ENCODE results near the gene SLC28A1. TPM values are rescaled to one million over a fixed set of nuclear protein-coding genes. Genes with fewer than 3 reads are reported as not detected.

The SLC28A1 gene
- total RNA-seq, 1 experiment from 2014 or later: not detected

GRCh38 chr15:84976746-84977345 lies 92.4 kb downstream of the SLC28A1 start:
- intact Hi-C loops (cut with micrococcal nuclease; ENCODE audit: unreplicated experiment): no loop called here
- BruUV-seq (replicated peaks): no TSS peak
- CTCF ChIA-PET: no interaction called here
- H3K4me3 ChIP-seq (ENCODE audit: low read depth in 2 of 2, low read length in 2 of 2): no peak overlapping the region
- DNase-seq (ENCODE audit: low read depth, low spot score) (no peak), ATAC-seq (no peak)
- in situ Hi-C loops (cut with HindIII; ENCODE audit: low pct_unique_long_range_greater_than_20kb, low sequenced_read_pairs): no loop called here
- H3K36me3 ChIP-seq (ENCODE audit: control insufficient read depth, insufficient read depth, low read length): no peaks in the 10 kb centered on the region; the same call in 1 of the 2 replicates
- H3K4me1 ChIP-seq (ENCODE audit: control insufficient read depth, insufficient read depth, low read length): peaks cover 9% of the 10 kb centered on the region
- H3K27ac ChIP-seq (ENCODE audit: low read length): no peak overlapping the region
- no peaks in the 10 kb centered on the region for H3K27me3 ChIP-seq (ENCODE audit: control insufficient read depth, insufficient read depth, low read length)
- POLR2A ChIA-PET: no interaction called here
- no peaks in the 10 kb centered on the region for H3K9me3 ChIP-seq (ENCODE audit: control insufficient read depth, insufficient read depth, low read depth, low read length)
- TF ChIP-seq TCF7L2 (IDR thresholded peaks at IDR 0.05; ENCODE audit: low read depth, low read length) (no peak), POLR2AphosphoS5 (IDR thresholded peaks at IDR 0.05; ENCODE audit: low read depth, low read length) (no peak), REST (IDR thresholded peaks at IDR 0.05; ENCODE audit: insufficient read depth in 1 of 2, low read depth in 2 of 2, low read length in 1 of 2) (no peak), SIN3A (IDR thresholded peaks at IDR 0.05; ENCODE audit: borderline replicate concordance, insufficient read depth, low read depth, low read length) (no peak), CTCF (IDR thresholded peaks at IDR 0.05) (no peak)

GRCh38 chr15:84979651-84980050 lies 95.2 kb downstream of the SLC28A1 start:
- ATAC-seq (no peak), DNase-seq (ENCODE audit: low read depth, low spot score) (no peak)
- no TSS peak for BruUV-seq (replicated peaks)
- peak overlapping the region; percentile 84 for H3K27ac ChIP-seq (ENCODE audit: low read length)
- no peaks in the 10 kb centered on the region; the same call in 1 of the 2 replicates for H3K36me3 ChIP-seq (ENCODE audit: control insufficient read depth, insufficient read depth, low read length)
- peaks cover 26% of the 10 kb centered on the region for H3K4me1 ChIP-seq (ENCODE audit: control insufficient read depth, insufficient read depth, low read length)
- intact Hi-C loops (cut with micrococcal nuclease; ENCODE audit: unreplicated experiment) (no loop called here), in situ Hi-C loops (cut with HindIII; ENCODE audit: low pct_unique_long_range_greater_than_20kb, low sequenced_read_pairs) (no loop called here)
- peak overlapping the region; percentile 77 to 78 for H3K4me3 ChIP-seq (ENCODE audit: low read depth in 2 of 2, low read length in 2 of 2)
- no peaks in the 10 kb centered on the region for H3K27me3 ChIP-seq (ENCODE audit: control insufficient read depth, insufficient read depth, low read length)
- POLR2A ChIA-PET: no interaction called here
- TF ChIP-seq TCF7L2 (IDR thresholded peaks at IDR 0.05; ENCODE audit: low read depth, low read length) (no peak), CTCF (IDR thresholded peaks at IDR 0.05) (no peak), SIN3A (IDR thresholded peaks at IDR 0.05; ENCODE audit: borderline replicate concordance, insufficient read depth, low read depth, low read length) (no peak), POLR2AphosphoS5 (IDR thresholded peaks at IDR 0.05; ENCODE audit: low read depth, low read length) (no peak), REST (IDR thresholded peaks at IDR 0.05; ENCODE audit: insufficient read depth in 1 of 2, low read depth in 2 of 2, low read length in 1 of 2) (no peak)
- H3K9me3 ChIP-seq (ENCODE audit: control insufficient read depth, insufficient read depth, low read depth, low read length): no peaks in the 10 kb centered on the region
- CTCF ChIA-PET: no interaction called here

Data from Panc1 (cell line).